ENCODE data around the gene PGS1.

The PGS1 gene

DNA sequence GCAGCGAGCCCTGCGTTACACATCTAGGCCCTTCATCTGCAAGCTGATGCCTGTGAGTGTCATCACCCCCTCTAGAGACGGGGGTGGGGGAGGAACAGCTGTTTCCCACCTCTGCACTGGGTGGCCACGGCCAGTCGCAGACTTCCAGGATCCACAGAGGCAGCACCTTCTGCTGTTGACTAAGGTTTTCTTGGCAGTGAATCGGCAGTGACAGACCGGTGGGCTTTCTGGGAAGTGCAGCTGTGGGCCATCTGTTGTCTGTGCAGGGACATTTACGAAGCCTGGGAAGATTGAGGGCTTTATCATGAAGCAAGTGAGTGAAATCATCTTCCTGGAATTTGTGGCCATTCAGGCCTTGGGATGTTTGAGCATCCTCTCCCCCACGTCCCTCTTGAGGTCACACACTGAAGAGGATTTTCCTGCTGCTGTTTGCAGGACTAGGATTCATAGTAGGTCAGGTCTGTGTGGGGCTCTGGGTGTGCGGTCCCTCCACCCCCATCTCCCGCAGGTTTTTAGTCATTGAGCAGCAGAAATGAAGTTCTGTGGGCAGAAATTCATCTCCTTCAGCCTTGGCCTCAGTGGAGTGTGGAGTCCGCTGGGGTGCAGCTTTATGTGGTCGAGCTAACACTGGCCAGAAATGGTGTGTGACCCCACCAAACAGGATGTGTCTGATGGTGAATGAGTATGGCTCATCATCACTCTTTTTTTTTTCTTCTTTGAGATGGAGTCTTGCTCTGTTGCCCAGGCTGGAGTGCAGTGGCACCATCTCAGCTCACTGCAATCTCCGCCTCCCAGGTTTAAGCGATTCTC lies 12.0 kb downstream of the PGS1 start:
- peak; percentile 61 for DNase-seq

DNA sequence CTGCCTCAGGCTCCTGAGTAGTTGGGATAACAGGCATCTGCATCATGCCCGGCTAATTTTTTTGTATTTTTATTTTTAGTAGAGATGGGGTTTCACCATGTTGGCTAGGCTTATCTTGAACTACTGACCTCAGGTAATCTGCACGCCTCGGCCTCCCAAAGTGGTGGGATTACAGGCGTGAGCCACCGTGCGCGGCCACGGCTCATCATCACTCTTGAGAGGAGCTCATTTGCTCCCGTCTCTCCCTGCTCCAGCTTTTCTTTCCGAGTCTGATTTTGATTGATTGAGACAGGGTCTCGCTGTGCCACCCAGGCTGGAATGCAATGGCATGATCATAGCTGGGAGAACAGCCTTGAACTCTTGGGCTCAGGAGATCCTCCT lies 12.6 kb downstream of the PGS1 start:
- DNase-seq: no peak

DNA sequence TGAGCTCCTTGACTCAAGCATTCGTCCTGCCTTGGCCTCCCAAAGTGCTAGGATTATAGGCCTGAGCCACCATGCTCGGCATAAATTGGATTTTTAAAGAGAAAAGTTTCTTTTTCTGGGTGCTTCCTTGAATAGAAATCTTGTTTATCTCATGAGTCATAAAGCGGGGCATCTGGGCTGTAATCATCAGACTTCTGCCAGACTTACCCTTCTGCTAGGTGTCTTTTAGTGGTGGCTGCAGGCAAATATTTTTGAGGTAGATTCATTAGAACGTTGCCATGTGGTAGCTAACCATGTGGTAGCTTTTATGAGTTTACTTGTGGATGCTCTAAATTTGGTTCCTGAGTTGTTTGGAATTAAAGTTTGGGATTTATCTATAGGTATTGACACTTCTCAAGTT lies 13.4 kb downstream of the PGS1 start:
- no peak for DNase-seq

DNA sequence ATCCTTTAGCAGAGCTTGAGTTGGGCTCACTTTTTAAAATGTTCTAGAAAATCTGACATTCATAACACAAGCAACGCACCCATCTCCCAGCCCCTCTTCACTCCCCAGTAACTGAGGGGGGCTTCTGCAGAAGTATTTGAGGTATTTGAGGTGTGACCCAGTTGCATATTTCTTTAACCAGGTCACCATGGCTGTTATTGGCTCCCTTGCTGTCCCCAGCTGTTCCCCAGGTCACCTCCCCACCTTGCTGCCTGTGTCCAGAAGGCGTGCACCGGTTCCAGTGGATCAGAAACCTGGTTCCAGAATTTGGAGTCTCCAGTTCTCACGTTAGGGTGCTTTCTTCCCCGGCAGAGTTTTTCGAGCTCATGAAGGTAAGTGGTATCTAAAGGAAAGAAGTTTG lies 13.8 kb downstream of the PGS1 start:
- DNase-seq: no peak

DNA sequence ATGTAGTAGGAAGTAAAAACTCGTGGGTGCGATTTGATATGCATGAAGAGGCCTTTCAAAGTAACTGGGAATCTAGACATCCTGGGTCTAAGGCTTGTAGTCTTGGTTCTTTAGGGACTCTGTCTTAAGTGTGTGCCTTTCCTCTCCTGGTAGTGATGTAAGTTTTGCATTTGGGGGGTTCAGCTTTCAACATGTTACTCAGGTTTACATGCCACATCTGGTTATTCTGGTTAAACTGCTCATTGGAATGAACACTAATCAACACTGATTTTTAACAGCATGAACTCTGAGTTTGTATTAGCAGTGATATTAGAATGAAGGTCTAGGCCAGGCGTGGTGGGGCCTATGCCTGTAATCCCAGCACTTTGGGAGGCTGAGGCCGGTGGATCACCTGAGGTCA lies 15.1 kb downstream of the PGS1 start:
- no peak for DNase-seq

DNA sequence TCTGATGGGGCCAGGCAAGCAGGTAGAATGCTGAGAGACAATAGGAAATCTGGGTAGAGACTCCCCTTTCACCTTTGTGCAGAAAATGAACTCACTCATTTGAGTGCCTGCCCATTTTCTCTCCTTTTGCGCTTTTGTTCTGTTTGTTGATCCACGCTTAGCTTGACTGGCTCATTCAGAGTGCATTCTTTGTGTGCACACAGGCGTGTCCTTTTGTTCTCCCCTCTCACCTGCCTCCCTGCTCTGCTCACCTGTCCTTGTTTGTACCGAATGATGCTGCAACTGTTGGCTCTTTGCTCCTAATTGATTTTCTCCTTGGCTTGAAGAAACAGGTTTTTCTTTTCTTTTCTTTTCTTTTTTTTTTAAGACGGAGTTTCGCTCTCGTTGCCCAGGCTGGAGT lies 15.8 kb downstream of the PGS1 start:
- DNase-seq: no peak

DNA sequence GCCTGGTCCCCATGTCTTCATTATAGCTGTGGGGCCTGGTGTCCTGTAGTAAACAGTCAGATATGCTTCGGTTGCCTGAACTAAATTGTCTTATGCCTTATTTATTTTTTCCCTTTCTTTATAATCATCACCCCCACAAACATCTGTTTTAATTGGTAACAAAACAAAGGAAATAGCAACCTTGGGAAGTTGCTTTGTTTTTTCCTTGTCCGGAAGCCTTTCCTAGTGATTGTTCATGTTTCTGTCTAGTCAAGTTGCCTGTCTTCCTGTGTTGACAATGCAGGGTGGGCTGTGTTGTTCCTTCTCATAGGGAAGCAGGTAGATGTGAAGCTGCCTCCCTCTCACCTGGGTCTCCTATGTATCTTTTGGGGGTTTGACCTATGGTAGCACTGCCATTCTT lies 16.7 kb downstream of the PGS1 start:
- no peak for DNase-seq

DNA sequence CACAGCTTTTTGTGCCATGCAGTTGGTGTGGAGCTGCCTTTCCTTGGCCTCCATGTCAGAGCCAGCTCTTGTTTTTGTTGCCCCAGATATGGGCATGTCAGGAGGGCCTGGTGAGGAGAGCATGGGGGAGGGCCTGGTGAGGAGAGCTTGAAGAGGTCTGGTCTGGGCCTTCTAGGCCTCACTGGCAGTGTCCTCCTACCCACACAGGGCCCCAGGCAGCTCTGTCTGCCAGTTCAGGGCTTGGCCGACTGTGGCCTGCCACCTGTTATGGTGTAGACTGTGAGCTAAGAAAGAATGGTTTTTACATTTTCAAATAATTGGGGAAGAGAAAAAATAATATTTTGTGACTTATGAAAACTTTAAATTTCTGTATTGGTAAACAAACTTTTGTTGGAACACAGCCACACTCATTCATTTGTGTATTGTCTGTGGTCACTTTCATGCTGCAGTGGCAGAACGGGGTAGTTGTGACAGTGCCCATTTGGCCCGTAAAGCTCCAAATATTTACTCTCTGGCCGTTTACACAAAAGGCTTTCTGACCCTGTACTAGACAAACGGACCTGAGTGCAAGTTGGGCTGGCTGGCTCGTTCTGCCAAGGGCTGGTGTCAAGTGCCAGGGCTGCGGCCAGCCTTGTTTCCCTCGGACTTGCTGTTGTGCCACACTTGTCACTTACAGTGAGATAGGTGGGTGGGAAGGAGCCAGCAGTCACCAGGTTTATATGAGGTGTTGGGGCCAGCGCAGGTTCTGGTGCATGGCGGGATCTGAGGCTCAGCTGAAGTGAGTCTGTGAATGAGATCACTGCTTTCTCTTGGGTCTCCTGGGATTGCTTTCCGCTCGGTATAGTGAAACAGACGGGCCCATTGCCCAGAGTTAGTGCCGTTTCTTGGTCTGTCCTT lies 18.2 kb downstream of the PGS1 start:
- no peak for DNase-seq

DNA sequence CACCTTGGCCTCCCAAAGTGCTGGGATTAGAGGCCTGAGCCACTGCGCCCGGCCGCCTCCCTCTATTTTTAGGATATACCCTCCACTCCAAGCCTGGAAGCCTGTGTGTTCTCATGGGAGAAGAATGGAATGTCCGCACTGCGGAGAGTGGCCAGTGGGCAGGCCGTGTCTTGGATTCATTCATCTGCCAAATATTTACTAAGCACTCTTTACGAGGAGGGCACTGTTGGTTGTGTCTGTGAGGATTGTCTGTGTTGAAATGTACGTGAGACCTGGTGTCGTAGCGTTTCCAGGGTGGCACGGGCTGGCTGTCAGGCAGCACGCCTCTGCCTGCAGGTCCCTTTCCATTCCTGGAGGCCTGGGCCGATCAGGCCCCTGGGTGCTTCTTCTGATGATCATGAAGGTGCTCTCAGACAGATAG lies 19.2 kb downstream of the PGS1 start:
- no peak for DNase-seq

DNA sequence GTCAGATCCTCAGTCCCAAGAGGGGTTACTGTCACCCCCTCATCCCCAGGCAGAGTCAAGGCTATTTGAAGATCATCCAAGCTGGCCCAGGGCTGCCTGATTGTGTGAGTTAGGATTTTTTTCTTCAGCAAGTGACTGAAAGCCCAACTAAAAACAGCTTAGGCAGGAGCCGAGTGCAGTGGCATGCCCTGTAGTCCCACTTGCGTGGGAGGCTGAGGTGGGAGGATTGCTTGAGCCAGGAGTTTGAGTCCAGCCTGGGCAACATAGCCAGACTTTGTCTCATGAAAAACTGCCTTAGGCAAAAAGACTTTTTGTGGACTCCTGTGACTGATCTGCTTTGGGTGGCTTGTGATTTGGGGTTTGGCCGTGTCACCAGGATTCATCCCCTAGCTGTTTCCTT lies 19.9 kb downstream of the PGS1 start:
- no peak for DNase-seq

DNA sequence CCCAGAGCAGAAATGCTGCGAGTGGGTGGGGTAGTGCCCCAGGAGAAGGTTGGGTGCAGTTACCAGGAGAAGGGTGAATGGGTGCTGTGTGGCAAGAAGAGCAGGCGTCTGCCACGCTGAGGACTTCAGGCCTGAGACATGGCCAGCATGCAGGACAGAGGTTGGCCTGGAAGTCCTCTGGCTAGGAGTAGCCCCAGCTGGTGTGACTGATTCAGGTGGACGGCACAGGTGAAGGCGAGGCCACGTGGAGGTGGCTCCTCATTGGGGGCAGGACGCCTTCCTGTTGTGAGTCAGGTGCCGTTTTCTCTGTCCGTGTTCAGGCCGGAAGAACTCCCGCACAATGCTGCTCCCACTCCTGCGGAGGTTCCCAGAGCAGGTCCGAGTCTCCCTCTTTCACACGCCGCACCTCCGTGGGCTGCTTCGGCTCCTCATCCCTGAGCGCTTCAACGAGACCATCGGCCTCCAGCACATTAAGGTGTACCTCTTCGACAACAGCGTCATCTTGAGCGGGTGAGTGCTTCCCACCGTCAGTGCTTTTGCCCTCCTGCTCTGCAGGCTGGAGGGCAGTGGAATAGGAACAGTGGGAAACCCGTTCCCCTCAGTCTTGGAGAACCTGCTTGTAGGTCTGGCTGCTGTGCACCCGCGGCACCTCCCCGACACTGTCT lies 20.7 kb downstream of the PGS1 start:
- DNase-seq: no peak

DNA sequence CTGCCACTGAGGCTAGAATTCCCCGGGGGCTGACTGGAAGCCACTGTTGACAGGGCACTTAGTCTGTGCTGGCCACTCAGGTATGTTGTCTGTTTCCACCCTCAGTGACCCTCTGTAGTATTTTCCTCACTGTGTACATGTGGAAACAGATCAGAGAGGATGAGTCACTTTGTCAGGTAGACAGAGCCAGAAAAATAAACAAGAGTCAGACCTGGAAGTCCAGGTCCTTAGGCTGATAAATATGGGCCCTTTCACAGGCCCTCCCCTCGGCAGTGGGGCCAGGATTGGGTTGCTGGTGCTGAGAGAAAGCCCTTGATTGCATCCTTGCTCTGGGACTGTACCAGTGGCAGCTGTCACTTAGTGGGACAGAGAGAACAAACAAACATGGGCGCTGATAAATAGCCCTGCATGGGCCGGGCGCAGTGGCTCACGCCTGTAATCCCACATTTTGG lies 21.3 kb downstream of the PGS1 start:
- no peak for DNase-seq

DNA sequence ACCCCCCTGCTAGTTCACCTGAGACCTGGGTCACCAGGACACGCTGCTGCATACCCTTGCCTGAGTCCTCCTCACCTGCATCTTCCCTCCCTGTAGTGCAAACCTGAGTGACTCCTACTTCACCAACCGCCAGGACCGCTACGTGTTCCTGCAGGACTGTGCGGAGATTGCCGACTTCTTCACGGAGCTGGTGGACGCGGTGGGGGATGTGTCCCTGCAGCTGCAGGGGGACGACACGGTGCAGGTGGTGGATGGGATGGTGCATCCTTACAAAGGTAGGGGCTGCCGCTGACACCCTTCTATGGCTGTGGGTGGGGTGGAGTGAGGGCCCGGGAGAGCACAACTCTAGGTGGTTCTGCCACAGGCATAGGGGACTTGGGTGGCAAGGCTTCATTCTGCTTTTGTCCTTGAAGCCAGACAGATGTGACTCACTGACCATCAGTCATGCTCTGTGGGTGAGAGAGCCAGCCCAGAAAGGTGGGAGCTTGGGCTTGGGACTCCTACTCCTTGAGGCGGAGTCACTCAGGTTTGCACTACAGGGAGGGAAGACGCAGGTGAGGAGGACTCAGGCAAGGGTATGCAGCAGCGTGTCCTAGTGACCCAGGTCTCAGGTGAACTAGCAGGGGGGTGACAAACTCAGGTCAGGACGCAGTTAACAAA lies 22.3 kb downstream of the PGS1 start:
- DNase-seq: no peak

DNA sequence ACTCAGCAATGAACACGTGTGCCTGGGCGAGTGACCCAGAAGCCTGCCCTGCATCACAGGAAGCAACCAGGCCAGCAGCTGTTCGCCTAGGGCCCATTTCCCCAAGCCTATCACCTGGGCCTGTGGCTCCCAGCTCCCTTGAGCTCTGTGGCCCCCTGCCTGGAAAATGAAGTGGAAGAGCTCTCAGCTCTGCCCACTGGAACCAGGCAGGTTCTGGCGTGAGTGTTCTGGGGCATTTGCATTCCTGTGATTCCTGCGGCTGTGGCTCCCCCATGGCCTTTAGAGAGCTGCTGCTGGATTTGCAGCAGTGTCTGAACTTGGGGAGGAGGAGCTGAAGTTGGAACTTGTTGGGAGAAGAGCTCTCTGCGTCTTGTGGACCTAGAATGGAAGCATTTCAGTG lies 22.8 kb downstream of the PGS1 start:
- no peak for DNase-seq

DNA sequence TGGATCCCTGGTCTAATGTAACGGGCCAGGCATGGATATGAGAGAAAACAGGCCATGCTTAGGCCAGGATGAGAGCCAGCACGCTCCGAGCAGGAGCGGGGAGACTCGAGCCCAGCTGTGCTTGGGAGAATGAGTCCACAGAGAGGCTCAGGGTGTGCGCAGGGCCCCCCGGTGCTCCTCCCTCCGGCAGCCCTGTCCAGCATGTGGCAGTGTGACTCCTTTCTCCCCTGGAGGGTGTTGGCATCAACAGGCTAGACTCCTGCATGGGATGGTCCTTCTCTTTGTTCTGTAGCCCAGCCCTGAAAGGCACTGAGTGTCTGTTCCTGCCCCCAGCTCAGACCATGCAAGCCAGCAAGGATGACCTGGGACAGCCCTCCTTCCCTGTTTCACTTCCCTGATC lies 23.4 kb downstream of the PGS1 start:
- no peak for DNase-seq

DNA sequence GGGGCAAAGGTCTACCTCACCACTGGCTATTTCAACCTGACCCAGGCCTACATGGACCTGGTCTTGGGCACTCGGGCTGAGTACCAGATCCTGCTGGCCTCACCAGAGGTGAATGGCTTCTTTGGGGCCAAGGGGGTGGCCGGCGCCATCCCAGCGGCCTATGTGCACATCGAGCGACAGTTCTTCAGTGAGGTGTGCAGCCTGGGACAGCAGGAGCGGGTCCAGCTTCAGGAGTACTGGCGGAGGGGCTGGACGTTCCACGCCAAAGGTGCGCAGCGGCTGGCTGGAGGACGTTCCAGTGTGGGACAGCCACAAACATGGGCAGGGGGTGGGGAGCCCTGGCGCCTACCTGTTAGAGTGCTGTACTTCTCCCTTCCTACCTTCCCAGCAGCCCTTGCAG lies 25.4 kb downstream of the PGS1 start:
- DNase-seq: no peak

DNA sequence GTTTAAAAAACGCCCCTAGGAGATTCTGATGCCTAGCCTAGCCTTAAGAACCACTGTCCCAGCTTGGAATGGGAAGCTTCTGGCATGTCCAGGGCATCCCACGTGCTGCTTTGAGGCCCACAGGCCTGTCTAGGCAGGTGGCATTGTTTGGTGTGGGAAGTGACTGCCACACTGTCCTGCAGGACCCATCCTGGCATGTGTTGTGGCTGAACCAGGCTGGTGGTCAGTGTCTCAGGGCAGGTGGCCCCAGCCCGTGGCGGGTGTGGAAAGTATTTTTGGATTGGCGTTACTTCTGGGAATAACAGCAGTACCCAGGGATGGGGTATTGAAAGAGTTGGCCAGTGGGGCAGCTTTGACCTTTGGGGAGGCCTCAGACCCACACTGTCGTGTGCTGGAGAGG lies 27.9 kb downstream of the PGS1 start:
- no peak for DNase-seq

DNA sequence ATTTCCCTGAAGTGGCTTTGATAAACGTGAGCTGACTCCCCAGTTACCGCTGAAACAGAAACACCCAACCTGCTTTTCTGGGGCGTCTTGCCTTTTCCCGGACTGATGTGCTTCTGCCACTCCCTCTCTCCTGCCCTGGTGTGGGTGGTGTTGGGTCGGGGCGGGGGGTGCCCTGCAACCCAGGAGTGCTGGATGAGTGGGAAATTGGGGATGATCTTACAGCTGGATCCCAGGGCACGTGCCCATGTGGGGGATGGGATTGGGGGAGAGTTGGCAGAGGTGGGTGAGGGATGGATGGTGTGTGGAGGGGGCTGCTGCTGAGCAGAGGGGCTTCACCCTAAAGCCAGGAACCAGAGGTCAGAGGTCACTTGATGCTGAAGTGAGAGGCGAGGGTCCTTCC lies 28.5 kb downstream of the PGS1 start:
- DNase-seq: no peak

DNA sequence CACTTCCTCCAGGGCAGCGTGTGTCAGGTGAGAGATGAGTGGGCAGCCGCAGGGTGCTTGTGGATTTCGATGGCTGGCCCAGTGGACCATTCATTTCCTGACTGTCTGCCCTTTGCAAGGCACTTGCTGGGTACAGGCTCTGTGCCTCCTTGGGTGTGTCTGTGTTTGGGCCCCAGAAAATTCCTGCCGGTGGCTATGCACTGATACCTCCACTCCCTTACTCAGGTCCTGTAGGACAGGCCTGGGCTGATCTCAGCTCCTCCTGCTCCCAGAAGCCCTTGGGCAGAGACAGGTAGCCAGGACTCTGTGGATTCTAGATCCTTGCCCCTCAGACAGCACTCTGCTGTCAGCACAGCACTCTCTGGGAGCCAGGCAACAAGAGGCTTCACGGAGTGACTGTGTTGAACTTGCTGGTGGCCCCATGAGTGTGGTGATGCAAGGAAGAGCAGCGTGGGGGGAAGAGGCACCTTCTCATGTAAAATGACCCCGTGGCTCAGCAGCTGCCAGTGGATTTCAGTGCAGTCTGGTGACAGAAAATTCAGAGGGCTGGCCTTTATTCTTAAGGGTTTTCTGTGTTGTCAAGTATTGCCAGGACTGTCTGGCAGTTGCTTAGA lies 29.0 kb downstream of the PGS1 start:
- no peak for DNase-seq

DNA sequence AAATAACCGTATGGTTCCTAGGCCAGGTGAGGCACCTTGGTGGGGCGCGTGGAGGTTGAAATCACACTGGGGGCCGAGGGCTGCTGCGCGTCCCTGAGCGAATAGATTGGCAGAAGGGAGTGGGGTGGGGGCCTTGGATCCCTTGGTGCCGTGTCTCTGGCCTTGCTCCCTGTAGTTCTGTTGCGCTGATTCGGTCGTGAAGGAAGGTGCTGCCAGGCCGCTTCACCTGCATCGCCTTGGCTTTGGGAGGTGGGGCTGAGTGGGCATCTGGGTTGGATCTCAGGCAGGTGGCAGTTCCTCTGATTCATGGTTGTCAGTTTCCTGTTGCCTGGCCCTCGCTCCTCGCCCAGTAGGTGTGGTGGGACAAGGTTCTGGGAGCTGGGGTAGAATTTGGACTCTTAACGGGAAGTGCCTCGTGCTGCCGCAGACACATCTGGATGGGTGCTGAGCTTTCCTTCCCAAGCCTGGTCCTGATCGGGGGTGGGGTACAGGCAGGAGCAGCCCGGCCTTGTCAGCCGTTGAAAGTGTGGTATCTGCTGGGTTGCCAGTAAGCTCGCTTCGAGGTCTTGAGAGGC lies 30.1 kb downstream of the PGS1 start:
- no peak for DNase-seq

DNA sequence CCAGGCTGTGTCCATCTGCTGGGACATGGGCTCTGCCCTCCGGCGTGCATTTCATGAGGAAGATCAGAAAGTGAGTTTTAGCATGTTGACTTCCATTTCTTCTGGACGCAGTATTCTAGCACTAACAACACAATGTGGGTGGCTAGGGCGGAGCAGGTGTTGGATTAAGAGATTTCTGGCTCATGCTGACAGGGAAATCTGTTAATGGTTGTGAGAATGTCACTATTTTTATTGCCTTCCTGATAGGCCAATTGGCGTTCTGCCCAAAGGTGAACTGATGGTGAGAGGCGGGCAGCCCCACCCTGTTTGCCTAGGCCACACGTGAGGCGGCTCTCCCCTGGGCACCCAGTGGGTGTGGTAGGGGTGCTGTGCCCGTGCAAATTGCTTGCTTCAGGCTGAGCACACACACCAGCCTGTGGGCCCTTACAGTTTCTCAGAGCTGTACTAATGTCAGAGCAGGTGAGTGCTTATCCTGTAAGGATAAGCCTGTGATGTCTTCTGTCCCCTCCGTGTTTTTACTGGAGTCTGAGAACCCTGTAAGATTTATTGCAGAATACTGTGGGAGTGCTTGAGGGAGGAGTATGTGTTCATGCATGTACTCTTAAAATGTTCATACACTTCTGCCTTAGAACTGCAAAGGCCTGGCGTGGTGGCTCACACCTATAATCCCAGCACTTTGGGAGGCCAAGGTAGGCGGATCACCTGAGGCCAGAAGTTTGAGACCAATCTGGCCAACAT lies 30.9 kb downstream of the PGS1 start:
- DNase-seq: no peak

All from NCI-H446 treated with DMSO at 0.1 percent for 48 hours (cell line).